IMR-90 (cell line): ENCODE data around the gene RAB31. TPM values are rescaled to one million over a fixed set of nuclear protein-coding genes. Genes with fewer than 3 reads are reported as not detected.

Source experiments
- ATAC-seq: fragments of 200-7000 bp; cut with Tn5 transposase; 2 replicates; pipeline ENCODE4 v1.9.1; 2020; ENCODE audit warnings: low read depth, mild to moderate bottlenecking, moderate library complexity
- BruUV-seq: library from RNA; stranded (reverse); fragments of 400-500 nt; replicated peaks from 2 replicates; lab custom pipeline; 2021; lab: Mats Ljungman, UMichigan
- CTCF ChIA-PET: fragments of 300-600 bp; formaldehyde crosslinking; extraction: SDS; loops from one replicate; lab custom pipeline; 2021; ENCODE audit warnings: antibody characterized with exemption; lab: Yijun Ruan, JAX
- POLR2A ChIA-PET: fragments of 300-600 bp; sonication (Branson Sonifier 250); formaldehyde crosslinking; loops from one replicate; lab custom pipeline; 2022; ENCODE audit warnings: antibody characterized with exemption; ENCODE audit not compliant: unreplicated experiment; lab: Charles Lee
- DNase-seq: peaks from one replicate; pipeline ENCODE4 v3.0.0; 2013
- H2AFZ ChIP-seq: replicated peaks from 2 replicates; pipeline ENCODE3; 2013; ENCODE audit warnings: low read length, mild to moderate bottlenecking; ENCODE audit not compliant: poor library complexity
- H2AK5ac ChIP-seq: 2 replicates; pipeline ENCODE4 v1.6.1; 2013; ENCODE audit warnings: low read depth, low read length, inconsistent platforms
- H2AK9ac ChIP-seq: replicated peaks from 2 replicates; pipeline ENCODE3; 2013; ENCODE audit warnings: mild to moderate bottlenecking, low read depth, low read length, moderate library complexity; ENCODE audit not compliant: poor library complexity
- H2BK120ac ChIP-seq: 2 replicates; pipeline ENCODE4 v1.6.1; 2013; ENCODE audit warnings: low read depth, low read length, inconsistent platforms
- H2BK15ac ChIP-seq: 3 replicates; pipeline ENCODE4 v1.6.1; 2013; ENCODE audit warnings: low read depth, low read length, inconsistent platforms
- H2BK20ac ChIP-seq: 2 replicates; pipeline ENCODE4 v1.6.1; 2013; ENCODE audit warnings: low read depth, mild to moderate bottlenecking, inconsistent platforms, low read length, moderate library complexity
- H2BK5ac ChIP-seq: 2 replicates; pipeline ENCODE4 v1.6.1; 2013; ENCODE audit warnings: mild to moderate bottlenecking, low read depth, low read length, inconsistent platforms; ENCODE audit not compliant: poor library complexity, severe bottlenecking
- H3K14ac ChIP-seq: replicated peaks from 2 replicates; pipeline ENCODE4 v1.6.1; 2013; ENCODE audit warnings: low read depth, low read length, inconsistent platforms
- H3K18ac ChIP-seq: 2 replicates; pipeline ENCODE4 v1.6.1; 2013; ENCODE audit warnings: low read depth, low read length, control low read depth
- H3K23ac ChIP-seq: 2 replicates; pipeline ENCODE4 v1.6.1; 2013; ENCODE audit warnings: low read depth, low read length, inconsistent platforms
- H3K27ac ChIP-seq: 2 replicates; pipeline ENCODE4 v1.5.1; 2013; ENCODE audit warnings: mild to moderate bottlenecking, control low read depth, low read length; ENCODE audit not compliant: insufficient read depth
- H3K27me3 ChIP-seq: 2 replicates; pipeline ENCODE4 v1.6.1; 2013; ENCODE audit warnings: low read length; ENCODE audit not compliant: control insufficient read depth, insufficient read depth
- H3K36me3 ChIP-seq: 2 replicates; pipeline ENCODE4 v1.6.1; 2013; ENCODE audit warnings: low read length, mixed read lengths; ENCODE audit not compliant: control insufficient read depth, insufficient read depth
- H3K4ac ChIP-seq: 2 replicates; pipeline ENCODE4 v1.6.1; 2013; ENCODE audit warnings: low read depth, low read length, inconsistent platforms
- H3K4me1 ChIP-seq: 2 replicates; pipeline ENCODE4 v1.6.1; 2013; ENCODE audit warnings: low read length, mixed read lengths; ENCODE audit not compliant: control insufficient read depth, insufficient read depth
- H3K4me2 ChIP-seq: 2 replicates; pipeline ENCODE4 v1.6.1; 2013; ENCODE audit warnings: low read depth, mild to moderate bottlenecking, control low read depth, low read length, moderate library complexity
- H3K4me3 ChIP-seq: 2 replicates; pipeline ENCODE4 v1.5.1; 2013; ENCODE audit warnings: low read depth, mild to moderate bottlenecking, control low read depth, low read length, moderate library complexity; ENCODE audit not compliant: insufficient read depth
- H3K56ac ChIP-seq: 2 replicates; pipeline ENCODE4 v1.6.1; 2013; ENCODE audit warnings: low read length, inconsistent platforms; ENCODE audit not compliant: insufficient read depth; ENCODE audit errors: extremely low read depth
- H3K79me1 ChIP-seq, 2 experiments: 2 replicates each; pipeline ENCODE4 v1.6.1; 2013; ENCODE audit warnings: low read length in 2 of 2, inconsistent platforms in 1 of 2, low read depth in 1 of 2
- H3K9ac ChIP-seq: 2 replicates; pipeline ENCODE4 v1.6.1; 2013; ENCODE audit warnings: low read depth, low read length, control low read depth
- H3K9me1 ChIP-seq: 2 replicates; pipeline ENCODE4 v1.6.1; 2013; ENCODE audit warnings: low read length, inconsistent platforms; ENCODE audit not compliant: insufficient read depth
- H3K9me3 ChIP-seq: 2 replicates; pipeline ENCODE4 v1.6.1; 2013; ENCODE audit warnings: low read length; ENCODE audit not compliant: control insufficient read depth, insufficient read depth
- H4K20me1 ChIP-seq: 2 replicates; pipeline ENCODE4 v1.6.1; 2013; ENCODE audit warnings: low read length, inconsistent platforms; ENCODE audit not compliant: insufficient read depth
- H4K5ac ChIP-seq: 2 replicates; pipeline ENCODE4 v1.6.1; 2013; ENCODE audit warnings: mild to moderate bottlenecking, low read depth, low read length, control low read depth
- H4K8ac ChIP-seq, 2 experiments: 2 replicates each; pipeline ENCODE4 v1.6.1; 2013; ENCODE audit warnings: low read depth in 2 of 2, low read length in 2 of 2, control low read depth in 1 of 2, inconsistent platforms in 1 of 2
- H4K91ac ChIP-seq: 2 replicates; pipeline ENCODE4 v1.6.1; 2013; ENCODE audit warnings: low read depth, low read length, inconsistent platforms; ENCODE audit not compliant: insufficient read depth
- BHLHE40 ChIP-seq: fragments of 150-350 bp; IDR thresholded peaks from 2 replicates; pipeline ENCODE4 v1.6.1; 2016; ENCODE audit warnings: mild to moderate bottlenecking, low read depth, low read length
- ELK1 ChIP-seq: fragments of 150-350 bp; IDR thresholded peaks from 2 replicates; pipeline ENCODE4 v1.6.1; 2016; ENCODE audit warnings: low read depth, mild to moderate bottlenecking, low read length, moderate library complexity, borderline replicate concordance
- MAFK ChIP-seq: IDR thresholded peaks from 2 replicates; pipeline ENCODE4 v1.6.1; 2012; ENCODE audit warnings: low read depth, low read length, improper control_type of control experiment
- MAZ ChIP-seq: IDR thresholded peaks from 2 replicates; pipeline ENCODE4 v1.6.1; 2012; ENCODE audit warnings: low read depth, mild to moderate bottlenecking, low read length, improper control_type of control experiment, moderate library complexity, borderline replicate concordance
- WGBS, 2 experiments: methylation state at CpG; one replicate each; pipeline versions ENCODE4 v1.1.5 to v1.1.7; 2013; ENCODE audit warnings: missing lambda C conversion rate in 2 of 2; ENCODE audit not compliant: insufficient read length in 1 of 2; ENCODE audit errors: extremely low coverage in 2 of 2; 5-methylcytosine and 5-hydroxymethylcytosine counted together
- dilution Hi-C: fragments of 300-500 bp; cut with HindIII; formaldehyde crosslinking; loops from one replicate; pipeline ENCODE4 v1.14.3; 2018; ENCODE audit warnings: low sequenced_read_pairs; ENCODE audit not compliant: unreplicated experiment
- in situ Hi-C: fragments of 300-500 bp; cut with MboI; formaldehyde crosslinking; loops from 3 replicates; pipeline ENCODE4 v1.14.3; 2019; ENCODE audit warnings: low sequenced_read_pairs, inconsistent platforms, mixed read lengths
- intact Hi-C: fragments of 100-400 bp; cut with micrococcal nuclease; formaldehyde crosslinking; loops from 2 replicates; pipeline ENCODE4 v1.10.0; 2022
- polyA plus RNA-seq, 3 experiments: library from polyadenylated mRNA; depleted of rRNA; stranded (reverse); fragments of >200 nt; gene quantifications; 2 replicates each; pipeline ENCODE4 v1.2.3, GENCODE V29; 2012; ENCODE audit warnings: low replicate concordance in 1 of 3
- total RNA-seq: library from RNA; depleted of rRNA; stranded (reverse); fragments of >200 nt; gene quantifications from 2 replicates; pipeline ENCODE4 v1.2.3, GENCODE V29; 2012

Gene RAB31
- total and polyA plus RNA-seq, 2 of the 4 experiments (the other 2 are of a cell fraction), result 13.8 to 26.9 TPM

DNA sequence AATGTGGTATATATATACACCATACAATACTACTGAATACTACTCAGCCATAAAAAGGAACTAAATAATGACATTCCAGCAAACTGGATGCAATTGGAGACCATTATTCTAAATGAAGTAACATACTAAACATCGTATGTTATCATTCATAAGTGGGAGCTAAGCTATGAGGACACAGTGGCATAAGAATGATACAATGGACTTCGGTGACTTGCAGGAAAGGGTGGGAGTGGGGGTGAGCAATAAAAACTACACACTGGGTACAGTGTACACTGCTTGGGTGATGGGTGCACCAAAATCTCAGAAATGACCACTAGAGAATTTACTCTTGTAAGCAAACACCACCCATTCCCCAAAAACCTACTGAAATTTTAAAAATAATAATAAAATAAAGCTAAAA, 87.9 kb downstream of the RAB31 start:
- H4K20me1 ChIP-seq, result no peaks in the 10 kb centered on the region
- H3K4me3 ChIP-seq, result no peak overlapping the region
- H3K9ac ChIP-seq, result no peak overlapping the region
- CTCF ChIA-PET, result no interaction called here
- intact Hi-C loops, result no loop called here
- H3K56ac ChIP-seq, result no peak overlapping the region
- no peaks in the 10 kb centered on the region for H3K36me3 ChIP-seq
- no peak overlapping the region for H2AK9ac ChIP-seq
- no peak overlapping the region for H2AFZ ChIP-seq
- H2BK15ac ChIP-seq, result no peak overlapping the region
- H3K79me1 ChIP-seq, result peaks cover 9 to 12% of the 10 kb centered on the region in 2 experiments; a peak in 2 of 4 replicates
- H2AK5ac ChIP-seq, result no peak overlapping the region
- no peak overlapping the region for H3K14ac ChIP-seq
- in situ Hi-C loops, result no loop called here
- ATAC-seq, result no peak
- no peaks in the 10 kb centered on the region for H3K9me1 ChIP-seq
- no peaks in the 10 kb centered on the region for H3K9me3 ChIP-seq
- no peak overlapping the region for H3K27ac ChIP-seq
- no peak overlapping the region for H3K23ac ChIP-seq
- H2BK120ac ChIP-seq, result no peak overlapping the region
- no peak overlapping the region for H4K8ac ChIP-seq
- WGBS, 2 experiments, result no CpG with 5 or more reads among the region's 2 CpGs
- H3K4ac ChIP-seq, result no peak overlapping the region
- BruUV-seq, result no TSS peak
- no peak overlapping the region for H4K5ac ChIP-seq
- DNase-seq, result no peak
- peaks cover 2% of the 10 kb centered on the region; the same call in 1 of the 2 replicates for H3K4me1 ChIP-seq
- TF ChIP-seq ELK1 (no peak), MAZ (no peak), BHLHE40 (no peak), MAFK (no peak)
- H2BK20ac ChIP-seq, result no peak overlapping the region
- H3K4me2 ChIP-seq, result no peak overlapping the region
- no peak overlapping the region for H4K91ac ChIP-seq
- dilution Hi-C loops, result no loop called here
- no peak overlapping the region for H3K18ac ChIP-seq
- H2BK5ac ChIP-seq, result no peak overlapping the region
- H3K27me3 ChIP-seq, result no peaks in the 10 kb centered on the region
- POLR2A ChIA-PET, result no interaction called here
